HG03558 (cell line): ENCODE data around the gene GFY.

Experiments used
- ATAC-seq: cut with Tn5 transposase; IDR thresholded peaks from one replicate; pipeline ENCODE4 v1.9.1; 2021; ENCODE audit warnings: moderate number of reproducible peaks; ENCODE audit not compliant: unreplicated experiment; ENCODE audit errors: extremely low read depth

The GFY gene, protein sequence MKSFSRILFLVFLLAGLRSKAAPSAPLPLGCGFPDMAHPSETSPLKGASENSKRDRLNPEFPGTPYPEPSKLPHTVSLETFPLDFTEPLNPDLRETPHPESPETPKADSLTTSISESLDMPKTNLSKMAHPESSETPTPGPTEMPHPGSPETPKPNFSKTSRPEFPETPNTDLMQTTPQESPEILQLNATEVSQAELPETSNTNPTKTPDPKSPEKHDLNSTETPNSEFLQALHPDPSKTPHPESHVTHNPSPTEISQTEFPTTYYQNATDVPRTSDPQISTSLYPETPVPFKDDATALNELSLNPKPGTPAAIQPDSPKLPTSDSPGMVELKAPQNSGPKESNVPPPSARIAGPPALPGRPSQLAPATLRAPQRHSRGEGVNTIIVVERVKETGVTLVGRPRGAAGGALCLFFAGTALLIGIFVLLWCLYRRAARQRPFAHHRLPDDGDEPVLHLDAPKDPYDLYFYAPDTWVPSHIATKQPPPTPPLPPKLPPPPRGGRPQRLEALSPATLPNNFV

GRCh38 chr19:49425178-49425577 lies at the start of gene GFY:
Gene GFY (plus strand): TSS chr19:49425388. CDS start chr19:49426431, 1,043 bp downstream.
- ATAC-seq: no peak

- ATAC-seq: no peak
Observed at GRCh38 chr19:49378512-49378911, 46.7 kb upstream of the GFY start.

- ATAC-seq: no peak
Observed at GRCh38 chr19:49380391-49380790, 44.8 kb upstream of the GFY start.

GRCh38 chr19:49382639-49383038 lies 42.5 kb upstream of the GFY start:
- no peak for ATAC-seq

- ATAC-seq: no peak
Observed at GRCh38 chr19:49383599-49383998, 41.6 kb upstream of the GFY start.

DNA sequence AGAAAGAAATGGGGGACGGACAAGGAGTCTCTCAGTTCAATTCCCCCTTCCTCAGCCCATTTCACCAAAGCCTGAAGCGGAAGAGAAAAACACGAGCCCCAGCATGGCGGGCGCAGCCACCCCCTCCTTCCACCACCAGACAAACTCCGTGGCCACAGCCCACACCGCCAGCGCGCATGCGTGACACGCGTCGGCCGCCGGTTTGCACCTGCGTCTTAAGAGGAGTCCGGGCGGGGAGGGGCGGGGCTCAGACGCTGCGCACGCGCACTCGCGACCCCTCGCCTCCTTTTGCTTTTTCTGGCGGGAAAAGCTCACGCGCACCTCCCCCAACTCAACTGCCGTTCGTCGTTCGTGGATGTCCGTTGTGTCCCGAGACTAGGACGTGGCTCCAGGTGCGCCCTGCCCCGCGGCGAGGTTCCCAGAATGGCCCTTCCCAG lies 37.2 kb upstream of the GFY start, which contains the start of gene KASH5:
KASH5 (plus strand) TSS at position 314 of the 437 bp plus-strand sequence. CDS start 2,635 bp downstream, outside the sequence.
- ATAC-seq: no peak

GRCh38 chr19:49389406-49389805 lies 35.8 kb upstream of the GFY start:
- ATAC-seq: no peak

GRCh38 chr19:49390131-49390928 lies 34.9 kb upstream of the GFY start:
- no peak for ATAC-seq

GRCh38 chr19:49390929-49391359 lies 34.2 kb upstream of the GFY start:
- no peak for ATAC-seq

DNA sequence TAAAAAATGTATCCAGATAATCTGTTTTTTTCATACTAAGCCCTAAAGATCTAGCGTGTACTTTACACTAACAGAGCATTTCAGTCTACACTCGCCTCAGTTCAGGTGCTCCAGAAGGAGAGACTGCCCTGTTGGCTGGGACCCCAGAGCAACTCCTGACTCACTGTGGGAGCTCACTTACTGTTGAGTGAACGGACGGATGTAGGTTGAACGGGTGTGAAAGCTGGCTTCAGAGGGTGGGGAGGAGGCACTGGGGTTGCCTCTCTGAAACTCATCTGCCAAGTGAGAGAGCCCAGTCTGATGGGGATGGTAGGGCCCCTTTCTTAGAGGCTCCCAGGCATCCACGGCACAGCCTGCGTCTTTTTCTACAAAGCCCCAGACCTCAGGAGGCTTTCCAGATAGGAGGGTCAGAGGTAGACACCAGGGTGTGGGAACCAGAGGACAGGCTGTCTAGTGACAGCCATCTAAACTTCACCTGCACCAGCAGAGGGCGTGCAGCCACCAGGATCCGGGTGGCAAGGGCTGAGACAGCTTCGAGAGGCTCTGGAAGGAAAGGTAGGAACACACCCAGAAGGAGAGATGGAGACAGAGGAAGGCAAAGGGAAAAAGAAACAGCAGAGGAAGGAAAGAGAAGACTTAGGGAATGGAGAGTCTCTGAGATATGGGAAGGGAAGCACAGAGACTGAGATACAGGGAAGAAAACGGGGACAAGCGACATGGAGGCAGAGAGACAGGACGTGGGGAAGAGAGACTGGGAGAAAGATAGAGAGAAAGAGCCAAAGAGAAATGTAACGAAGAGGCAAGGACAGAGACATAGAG lies 33.4 kb upstream of the GFY start:
- ATAC-seq: no peak

GRCh38 chr19:49393881-49394280 lies 31.3 kb upstream of the GFY start:
- ATAC-seq: no peak

DNA sequence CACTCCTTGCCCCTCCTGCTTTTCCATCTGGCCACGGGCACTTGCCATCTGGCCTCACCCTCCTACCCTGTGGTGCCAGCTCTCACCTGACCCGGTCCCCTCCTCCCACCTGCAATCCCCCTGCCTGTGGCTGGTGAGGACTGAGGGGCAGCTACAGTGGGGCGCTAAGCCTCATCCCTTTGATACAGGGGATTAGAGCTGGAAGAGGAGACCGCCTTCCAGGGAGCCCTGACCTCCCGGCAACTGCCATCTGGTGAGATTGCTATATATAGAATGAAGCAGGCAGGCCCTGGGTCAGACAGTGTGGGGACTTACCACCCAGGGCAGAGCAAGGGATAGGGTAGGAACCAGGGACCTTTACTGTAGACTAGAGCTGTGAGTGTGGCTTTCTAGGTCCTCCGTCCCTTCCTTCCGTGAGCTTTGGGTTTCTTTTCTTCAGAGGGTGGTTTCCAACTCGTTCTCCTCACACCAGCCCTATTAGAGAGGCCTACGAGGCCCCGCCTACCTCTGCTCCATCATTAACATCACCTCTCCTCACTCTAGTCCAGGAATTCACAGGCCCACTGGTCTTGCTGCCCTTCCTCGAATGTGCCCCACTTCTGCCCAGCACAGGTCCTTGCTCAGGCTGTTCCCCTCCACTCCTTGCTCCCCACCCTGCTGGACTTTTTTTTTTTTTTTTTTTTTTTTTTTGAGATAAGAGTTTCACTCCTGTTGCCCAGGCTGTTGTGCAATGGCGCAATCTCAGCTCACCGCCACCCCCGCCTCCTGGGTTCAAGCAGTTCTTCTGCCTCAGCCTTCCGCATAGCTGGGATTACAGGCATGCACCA lies 29.4 kb upstream of the GFY start:
- ATAC-seq: no peak

- no peak for ATAC-seq
Observed at GRCh38 chr19:49396738-49397505, 28.3 kb upstream of the GFY start.

GRCh38 chr19:49398001-49398615 lies 27.1 kb upstream of the GFY start:
- no peak for ATAC-seq

DNA sequence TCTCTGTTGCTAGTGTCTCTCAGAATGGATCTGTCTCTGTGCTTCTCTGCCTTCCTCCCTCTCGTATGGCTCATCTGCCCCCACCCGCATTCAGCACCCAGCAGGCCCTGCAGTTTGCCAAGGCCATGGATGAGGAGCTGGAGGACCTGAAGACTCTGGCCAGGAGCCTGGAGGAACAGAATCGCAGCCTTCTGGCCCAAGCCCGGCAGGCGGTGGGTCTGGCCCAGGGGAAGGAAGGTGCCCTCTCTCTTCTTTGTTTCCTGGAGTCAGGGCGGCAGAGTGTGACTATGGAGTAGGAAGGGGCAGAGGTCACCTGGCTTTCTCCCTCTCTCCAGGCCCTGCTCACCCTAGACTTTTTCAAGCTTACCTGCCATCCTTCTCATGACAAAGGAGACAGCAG lies 26.3 kb upstream of the GFY start:
- ATAC-seq: no peak

DNA sequence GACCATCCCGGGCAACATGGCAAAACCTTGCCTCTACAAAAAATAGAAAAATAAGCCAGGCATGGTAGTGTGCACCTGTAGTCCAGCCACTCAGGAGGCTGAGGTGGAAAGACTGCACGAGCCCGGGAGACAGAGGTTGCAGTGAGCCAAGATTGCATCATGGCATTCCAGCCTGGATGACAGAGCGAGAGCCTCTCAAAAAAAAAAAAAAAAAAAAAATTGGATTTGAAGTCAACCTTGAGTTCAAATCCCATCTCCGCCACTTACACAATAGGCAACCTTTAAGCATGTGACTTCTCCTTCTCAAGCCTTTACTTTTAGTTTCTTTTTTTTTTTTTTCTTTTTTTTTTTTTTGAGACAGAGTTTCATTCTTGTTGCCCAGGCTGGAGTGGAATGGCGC lies 25.2 kb upstream of the GFY start:
- ATAC-seq: no peak

- no peak for ATAC-seq
Observed at GRCh38 chr19:49403404-49404187, 21.6 kb upstream of the GFY start.
